Activated CD8-positive, alpha-beta memory T cell treated with anti-CD3 and anti-CD28 coated beads for 1 hour (primary cell): Measurements from ENCODE around the gene IRGC.

Experiments
- DNase-seq, 2 donors: peaks; one replicate each; pipeline ENCODE4 v3.0.0-alpha.2; 2020; ENCODE audit warnings: low read depth in 1 of 2; ENCODE audit errors: extremely low read depth in 1 of 2

IRGC gene

GRCh38 chr19:43690890-43691289 is 25.0 kb upstream of the IRGC start:
- DNase-seq, result no peak

GRCh38 chr19:43691755-43692154 is 24.1 kb upstream of the IRGC start:
- DNase-seq, result no peak

GRCh38 chr19:43692385-43692784 is 23.5 kb upstream of the IRGC start:
- no peak for DNase-seq

- DNase-seq, result no peak
Measured at GRCh38 chr19:43692877-43693276, 23.0 kb upstream of the IRGC start.

- no peak for DNase-seq
Measured at GRCh38 chr19:43694553-43694952, 21.3 kb upstream of the IRGC start.

GRCh38 chr19:43695985-43696704 is 19.7 kb upstream of the IRGC start:
- DNase-seq, result no peak

GRCh38 chr19:43697295-43697694 is 18.6 kb upstream of the IRGC start:
- DNase-seq, result no peak

- no peak for DNase-seq
Measured at GRCh38 chr19:43699506-43700394, 16.1 kb upstream of the IRGC start.

- no peak for DNase-seq
Measured at GRCh38 chr19:43700395-43701000, 15.4 kb upstream of the IRGC start.

GRCh38 chr19:43704002-43704705 is 11.7 kb upstream of the IRGC start:
- DNase-seq, result no peak

- no peak for DNase-seq
Measured at GRCh38 chr19:43705729-43706128, 10.1 kb upstream of the IRGC start.

GRCh38 chr19:43707158-43707712 is 8.6 kb upstream of the IRGC start:
- no peak for DNase-seq

- DNase-seq, result no peak
Measured at GRCh38 chr19:43708716-43709115, 7.2 kb upstream of the IRGC start.

- DNase-seq, result no peak
Measured at GRCh38 chr19:43711751-43712355, 4.0 kb upstream of the IRGC start.

- DNase-seq, result no peak
Measured at GRCh38 chr19:43713208-43713607, 2.7 kb upstream of the IRGC start.

GRCh38 chr19:43718627-43719377 is 2.9 kb downstream of the IRGC start:
- no peak for DNase-seq

- no peak for DNase-seq
Measured at GRCh38 chr19:43719378-43719868, 3.5 kb downstream of the IRGC start.

- no peak for DNase-seq
Measured at GRCh38 chr19:43719918-43720317, 4.0 kb downstream of the IRGC start.

GRCh38 chr19:43720936-43721335 is 5.1 kb downstream of the IRGC start:
- no peak for DNase-seq
